ENCODE data around the gene GRAP. TPM values are rescaled to one million over a fixed set of nuclear protein-coding genes. Genes with fewer than 3 reads are reported as not detected.
"Not testable (repeated sequence)": the region's sequence is repeated elsewhere in the genome, so short reads cannot be mapped to it uniquely, and the experiment has no call there.

Gene GRAP
- total RNA-seq, 1 donor from 2014 or later: 50.2 TPM

DNA sequence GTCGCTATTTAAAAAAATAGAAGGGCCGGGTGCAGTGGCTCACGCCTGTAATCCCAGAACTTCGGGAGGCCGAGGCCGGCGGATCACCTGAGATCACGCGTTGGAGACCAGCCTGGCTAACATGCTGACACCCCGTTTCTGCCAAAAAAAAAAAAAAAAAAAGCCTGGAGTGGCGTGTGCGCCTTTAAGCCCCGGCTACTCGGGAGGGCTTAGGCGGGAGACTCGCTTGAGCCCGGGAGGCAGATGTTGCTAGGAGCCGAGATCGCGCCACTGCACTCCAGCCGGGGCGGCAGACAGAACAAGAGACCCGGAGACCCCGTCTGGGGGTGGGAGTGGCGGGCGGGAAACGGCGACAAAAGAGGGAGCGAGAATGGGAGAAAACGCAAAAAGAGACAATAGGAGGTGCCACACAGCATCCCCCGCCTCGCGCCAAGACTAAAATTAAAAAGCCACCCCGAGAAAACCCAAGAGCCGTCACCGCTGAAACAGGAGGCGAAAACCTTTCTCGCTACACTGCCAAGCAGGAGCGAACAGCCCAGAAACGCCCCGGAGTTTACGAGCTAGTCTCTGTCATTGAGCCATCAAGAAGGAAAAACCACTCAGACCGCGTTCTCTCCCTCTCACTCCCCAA, 16.7 kb upstream of the GRAP start:
- peak; percentile 79 for DNase-seq (ENCODE audit: low spot score)
- not testable (repeated sequence) for H3K4me1 Mint-ChIP-seq (ENCODE audit: unreplicated experiment); H3K9me3 Mint-ChIP-seq (ENCODE audit: unreplicated experiment); H3K27me3 Mint-ChIP-seq (ENCODE audit: unreplicated experiment); H3K4me3 Mint-ChIP-seq (ENCODE audit: unreplicated experiment); H3K36me3 Mint-ChIP-seq (ENCODE audit: low read depth, unreplicated experiment)
- H3K27ac Mint-ChIP-seq (ENCODE audit: unreplicated experiment): peak overlapping the region; percentile 84

GRCh38 chr17:19062718-19063325, 16.1 kb upstream of the GRAP start:
- H3K27ac Mint-ChIP-seq (ENCODE audit: unreplicated experiment); H3K9me3 Mint-ChIP-seq (ENCODE audit: unreplicated experiment): not testable (repeated sequence)

GRCh38 chr17:19062009-19062717, 15.4 kb upstream of the GRAP start:
- not testable (repeated sequence) for H3K4me3 Mint-ChIP-seq (ENCODE audit: unreplicated experiment)
- peak; percentile 86 for DNase-seq (ENCODE audit: low spot score)

More at GRCh38 chr17:19062718-19063325, 16.1 kb upstream of the GRAP start:
- not testable (repeated sequence) for DNase-seq (ENCODE audit: low spot score); H3K4me3 Mint-ChIP-seq (ENCODE audit: unreplicated experiment); H3K36me3 Mint-ChIP-seq (ENCODE audit: low read depth, unreplicated experiment); H3K27me3 Mint-ChIP-seq (ENCODE audit: unreplicated experiment); H3K4me1 Mint-ChIP-seq (ENCODE audit: unreplicated experiment)

GRCh38 chr17:19055447-19055846, 8.7 kb upstream of the GRAP start:
- H3K9me3 Mint-ChIP-seq (ENCODE audit: unreplicated experiment); H3K4me1 Mint-ChIP-seq (ENCODE audit: unreplicated experiment); H3K27ac Mint-ChIP-seq (ENCODE audit: unreplicated experiment): not testable (repeated sequence)

More at GRCh38 chr17:19062009-19062717, 15.4 kb upstream of the GRAP start:
- H3K9me3 Mint-ChIP-seq (ENCODE audit: unreplicated experiment); H3K27me3 Mint-ChIP-seq (ENCODE audit: unreplicated experiment); H3K4me1 Mint-ChIP-seq (ENCODE audit: unreplicated experiment); H3K36me3 Mint-ChIP-seq (ENCODE audit: low read depth, unreplicated experiment); H3K27ac Mint-ChIP-seq (ENCODE audit: unreplicated experiment): not testable (repeated sequence)

DNA sequence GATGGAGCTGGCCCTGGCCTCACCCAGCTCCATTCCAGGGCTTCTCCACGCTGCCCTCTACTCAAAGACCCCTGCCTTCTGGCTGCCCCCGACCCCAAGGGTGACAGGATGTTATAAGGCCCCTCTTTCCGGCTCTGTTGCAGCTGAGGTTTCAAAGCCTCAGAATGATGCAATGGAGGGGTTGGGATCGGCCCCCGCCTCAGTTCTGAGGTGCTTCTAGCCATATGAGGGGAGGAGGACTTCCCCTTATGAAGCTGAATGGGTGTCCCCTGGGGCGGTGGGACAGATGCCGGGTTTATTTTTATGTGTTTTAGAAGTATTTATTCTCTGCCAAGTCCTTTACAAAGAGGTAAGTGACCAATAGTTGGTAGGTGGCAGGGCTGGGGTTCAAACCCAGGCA, 2.1 kb upstream of the GRAP start:
- H3K4me3 Mint-ChIP-seq (ENCODE audit: unreplicated experiment); H3K27ac Mint-ChIP-seq (ENCODE audit: unreplicated experiment); H3K4me1 Mint-ChIP-seq (ENCODE audit: unreplicated experiment); H3K27me3 Mint-ChIP-seq (ENCODE audit: unreplicated experiment); H3K36me3 Mint-ChIP-seq (ENCODE audit: low read depth, unreplicated experiment); H3K9me3 Mint-ChIP-seq (ENCODE audit: unreplicated experiment): not testable (repeated sequence)
- peak; percentile 0 for DNase-seq (ENCODE audit: low spot score)

More at GRCh38 chr17:19055447-19055846, 8.7 kb upstream of the GRAP start:
- not testable (repeated sequence) for DNase-seq (ENCODE audit: low spot score); H3K36me3 Mint-ChIP-seq (ENCODE audit: low read depth, unreplicated experiment); H3K4me3 Mint-ChIP-seq (ENCODE audit: unreplicated experiment); H3K27me3 Mint-ChIP-seq (ENCODE audit: unreplicated experiment)

- not testable (repeated sequence) for H3K36me3 Mint-ChIP-seq (ENCODE audit: low read depth, unreplicated experiment); H3K27me3 Mint-ChIP-seq (ENCODE audit: unreplicated experiment); H3K9me3 Mint-ChIP-seq (ENCODE audit: unreplicated experiment); H3K4me1 Mint-ChIP-seq (ENCODE audit: unreplicated experiment); H3K4me3 Mint-ChIP-seq (ENCODE audit: unreplicated experiment); H3K27ac Mint-ChIP-seq (ENCODE audit: unreplicated experiment)
- peak; percentile 1 for DNase-seq (ENCODE audit: low spot score)
These were observed 753 bp upstream of the GRAP start for GRCh38 chr17:19047510-19047909.

DNA sequence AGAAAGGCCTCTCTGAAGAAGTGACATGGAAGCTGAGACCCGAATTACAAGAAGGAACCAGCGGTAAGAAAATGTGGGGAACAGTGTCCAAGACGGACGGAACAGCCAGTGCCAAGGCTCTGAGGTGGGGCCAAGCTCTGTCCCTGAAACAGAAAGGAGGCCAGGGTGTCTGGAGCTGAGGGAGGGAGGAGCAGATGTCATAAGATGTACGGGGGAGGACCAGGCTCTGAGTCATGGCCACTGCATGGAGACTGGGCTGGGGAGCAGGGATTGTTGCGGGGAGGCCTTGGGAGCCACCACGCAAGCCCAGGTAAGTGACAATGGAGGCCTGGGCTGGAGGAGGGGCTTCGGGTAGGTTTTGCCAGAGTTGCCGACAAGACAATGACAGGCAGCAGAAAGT, 2.1 kb downstream of the GRAP start:
- not testable (repeated sequence) for H3K36me3 Mint-ChIP-seq (ENCODE audit: low read depth, unreplicated experiment); DNase-seq (ENCODE audit: low spot score); H3K27ac Mint-ChIP-seq (ENCODE audit: unreplicated experiment); H3K27me3 Mint-ChIP-seq (ENCODE audit: unreplicated experiment); H3K9me3 Mint-ChIP-seq (ENCODE audit: unreplicated experiment); H3K4me1 Mint-ChIP-seq (ENCODE audit: unreplicated experiment); H3K4me3 Mint-ChIP-seq (ENCODE audit: unreplicated experiment)

DNA sequence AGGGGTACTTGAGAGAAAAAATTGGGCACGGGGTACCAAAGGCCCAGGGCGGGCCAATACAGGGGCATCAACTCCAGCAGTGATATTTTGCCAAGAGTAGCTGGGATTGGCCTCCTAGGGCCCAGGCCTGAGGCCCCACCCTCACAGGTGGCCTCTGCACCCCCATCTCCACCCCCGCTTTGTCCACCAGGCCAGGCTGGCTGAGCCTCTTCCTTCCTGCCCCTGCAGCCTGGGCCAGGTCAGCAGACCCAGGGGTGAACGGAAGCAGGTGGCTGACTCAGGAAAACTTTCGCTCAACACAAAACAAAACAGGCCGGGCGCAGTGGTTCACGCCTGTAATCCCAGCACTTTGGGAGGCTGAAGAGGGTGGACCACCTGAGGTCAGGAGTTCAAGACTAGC, 3.7 kb downstream of the GRAP start:
- H3K9me3 Mint-ChIP-seq (ENCODE audit: unreplicated experiment); H3K27me3 Mint-ChIP-seq (ENCODE audit: unreplicated experiment); H3K4me3 Mint-ChIP-seq (ENCODE audit: unreplicated experiment); H3K4me1 Mint-ChIP-seq (ENCODE audit: unreplicated experiment); DNase-seq (ENCODE audit: low spot score); H3K27ac Mint-ChIP-seq (ENCODE audit: unreplicated experiment); H3K36me3 Mint-ChIP-seq (ENCODE audit: low read depth, unreplicated experiment): not testable (repeated sequence)

DNA sequence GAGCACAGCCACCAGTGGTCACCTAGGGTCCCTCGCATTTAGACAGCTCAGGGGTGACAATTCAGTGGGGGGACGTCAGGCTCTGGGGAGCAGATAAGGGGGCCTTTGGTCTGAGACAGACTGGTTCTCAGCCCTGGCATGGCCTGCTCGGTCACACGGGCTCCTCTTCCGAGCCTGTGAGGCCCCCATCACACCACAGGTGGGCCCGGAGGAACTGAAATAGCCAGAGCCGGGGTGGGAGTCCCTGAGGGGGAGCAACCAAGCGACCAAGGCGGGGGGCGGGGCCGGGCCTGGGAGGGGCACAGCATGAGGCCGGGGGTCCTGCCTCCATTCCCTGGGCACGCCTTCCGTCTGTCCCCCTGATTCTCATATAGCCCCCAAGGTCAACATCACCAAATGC, 4.4 kb downstream of the GRAP start:
- not testable (repeated sequence) for H3K27ac Mint-ChIP-seq (ENCODE audit: unreplicated experiment); H3K9me3 Mint-ChIP-seq (ENCODE audit: unreplicated experiment); H3K27me3 Mint-ChIP-seq (ENCODE audit: unreplicated experiment); H3K4me3 Mint-ChIP-seq (ENCODE audit: unreplicated experiment); H3K36me3 Mint-ChIP-seq (ENCODE audit: low read depth, unreplicated experiment); H3K4me1 Mint-ChIP-seq (ENCODE audit: unreplicated experiment); DNase-seq (ENCODE audit: low spot score)

DNA sequence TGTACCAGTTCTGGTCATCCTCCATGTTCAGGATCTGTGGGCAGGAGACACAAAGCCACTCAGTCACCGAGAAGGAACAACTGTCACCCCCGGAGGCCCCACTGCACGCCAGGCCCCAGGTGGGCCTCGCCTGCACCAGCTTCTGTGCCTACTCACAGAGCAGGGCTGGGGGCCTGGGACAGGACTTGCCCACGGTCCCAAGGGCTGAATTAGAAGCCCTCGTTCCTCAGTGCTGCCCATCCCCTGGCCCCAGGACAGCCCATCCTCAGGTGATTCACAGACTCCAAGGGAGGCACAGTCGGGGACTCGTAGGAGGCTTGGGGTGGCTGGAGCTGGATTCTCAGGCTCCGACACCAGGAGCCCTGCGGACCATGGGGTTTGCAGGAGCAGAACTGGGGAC, 4.9 kb downstream of the GRAP start:
- not testable (repeated sequence) for H3K27ac Mint-ChIP-seq (ENCODE audit: unreplicated experiment); H3K36me3 Mint-ChIP-seq (ENCODE audit: low read depth, unreplicated experiment); H3K9me3 Mint-ChIP-seq (ENCODE audit: unreplicated experiment); H3K4me1 Mint-ChIP-seq (ENCODE audit: unreplicated experiment); H3K4me3 Mint-ChIP-seq (ENCODE audit: unreplicated experiment); H3K27me3 Mint-ChIP-seq (ENCODE audit: unreplicated experiment)
- DNase-seq (ENCODE audit: low spot score): peak; percentile 1

GRCh38 chr17:19040350-19040749, 6.4 kb downstream of the GRAP start:
- H3K4me1 Mint-ChIP-seq (ENCODE audit: unreplicated experiment); H3K4me3 Mint-ChIP-seq (ENCODE audit: unreplicated experiment); H3K9me3 Mint-ChIP-seq (ENCODE audit: unreplicated experiment); H3K27me3 Mint-ChIP-seq (ENCODE audit: unreplicated experiment); H3K36me3 Mint-ChIP-seq (ENCODE audit: low read depth, unreplicated experiment); H3K27ac Mint-ChIP-seq (ENCODE audit: unreplicated experiment); DNase-seq (ENCODE audit: low spot score): not testable (repeated sequence)

DNA sequence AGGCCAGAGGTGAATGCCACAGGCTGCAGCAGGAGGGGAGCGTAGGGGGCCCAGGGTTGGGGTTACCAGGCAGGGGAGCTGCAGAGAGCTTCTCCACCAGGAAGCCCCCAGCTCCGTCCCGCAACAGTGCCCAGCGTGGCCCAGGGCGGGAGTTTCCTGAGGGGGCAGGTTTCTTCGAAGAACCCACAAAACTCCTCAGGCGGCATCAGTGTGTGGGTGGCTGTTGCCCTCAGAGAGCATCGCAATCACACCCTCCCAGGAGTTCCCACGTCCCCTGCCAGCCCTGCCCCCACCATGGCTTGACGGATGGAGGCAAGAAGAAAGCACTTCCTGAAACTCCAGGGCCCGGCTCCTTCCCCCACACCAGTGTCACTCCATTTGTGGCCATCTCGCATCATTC, 8.0 kb downstream of the GRAP start:
- not testable (repeated sequence) for DNase-seq (ENCODE audit: low spot score); H3K27ac Mint-ChIP-seq (ENCODE audit: unreplicated experiment); H3K36me3 Mint-ChIP-seq (ENCODE audit: low read depth, unreplicated experiment); H3K9me3 Mint-ChIP-seq (ENCODE audit: unreplicated experiment); H3K4me1 Mint-ChIP-seq (ENCODE audit: unreplicated experiment); H3K4me3 Mint-ChIP-seq (ENCODE audit: unreplicated experiment); H3K27me3 Mint-ChIP-seq (ENCODE audit: unreplicated experiment)

Data from endothelial cell (in vitro differentiated cells).